Neural crest cell (in vitro differentiated cells): ENCODE results near the gene PLCH1. TPM values are rescaled to one million over a fixed set of nuclear protein-coding genes. Genes with fewer than 3 reads are reported as not detected.
"Not testable (repeated sequence)": the region's sequence is repeated elsewhere in the genome, so short reads cannot be mapped to it uniquely, and the experiment has no call there.

Experiments used
- DNase-seq: peaks from one replicate; pipeline ENCODE4 v3.0.0; 2021; ENCODE audit warnings: low read depth, mixed read lengths, low spot score
- H3K27ac Mint-ChIP-seq: one replicate; pipeline ENCODE4 v1.8.0; 2021; ENCODE audit warnings: mild to moderate bottlenecking, mixed read lengths; ENCODE audit not compliant: unreplicated experiment
- H3K27me3 Mint-ChIP-seq: 2 replicates; pipeline ENCODE4 v1.8.0; 2021; ENCODE audit warnings: low read depth, mild to moderate bottlenecking, mixed read lengths
- H3K36me3 Mint-ChIP-seq: 2 replicates; pipeline ENCODE4 v1.8.0; 2021; ENCODE audit warnings: low read depth, mild to moderate bottlenecking, mixed read lengths
- H3K4me1 Mint-ChIP-seq: 2 replicates; pipeline ENCODE4 v1.8.0; 2021; ENCODE audit warnings: mixed read lengths
- H3K4me3 Mint-ChIP-seq: one replicate; pipeline ENCODE4 v1.8.0; 2021; ENCODE audit warnings: mild to moderate bottlenecking, mixed read lengths
- H3K9me3 Mint-ChIP-seq: 2 replicates; pipeline ENCODE4 v1.8.0; 2021; ENCODE audit warnings: mixed read lengths
- CTCF ChIP-seq: fragments of 200-600 bp; sonication (generic); conservative IDR thresholded peaks from 2 replicates; pipeline ENCODE4 v1.5.0; 2021; ENCODE audit warnings: antibody characterized with exemption, mild to moderate bottlenecking
- total RNA-seq: library from RNA; stranded (reverse); gene quantifications from 2 replicates; pipeline ENCODE4 v1.2.1, GENCODE V29; 2021

Gene PLCH1
- total RNA-seq, 1 donor from 2014 or later, result 22.4 TPM

DNA sequence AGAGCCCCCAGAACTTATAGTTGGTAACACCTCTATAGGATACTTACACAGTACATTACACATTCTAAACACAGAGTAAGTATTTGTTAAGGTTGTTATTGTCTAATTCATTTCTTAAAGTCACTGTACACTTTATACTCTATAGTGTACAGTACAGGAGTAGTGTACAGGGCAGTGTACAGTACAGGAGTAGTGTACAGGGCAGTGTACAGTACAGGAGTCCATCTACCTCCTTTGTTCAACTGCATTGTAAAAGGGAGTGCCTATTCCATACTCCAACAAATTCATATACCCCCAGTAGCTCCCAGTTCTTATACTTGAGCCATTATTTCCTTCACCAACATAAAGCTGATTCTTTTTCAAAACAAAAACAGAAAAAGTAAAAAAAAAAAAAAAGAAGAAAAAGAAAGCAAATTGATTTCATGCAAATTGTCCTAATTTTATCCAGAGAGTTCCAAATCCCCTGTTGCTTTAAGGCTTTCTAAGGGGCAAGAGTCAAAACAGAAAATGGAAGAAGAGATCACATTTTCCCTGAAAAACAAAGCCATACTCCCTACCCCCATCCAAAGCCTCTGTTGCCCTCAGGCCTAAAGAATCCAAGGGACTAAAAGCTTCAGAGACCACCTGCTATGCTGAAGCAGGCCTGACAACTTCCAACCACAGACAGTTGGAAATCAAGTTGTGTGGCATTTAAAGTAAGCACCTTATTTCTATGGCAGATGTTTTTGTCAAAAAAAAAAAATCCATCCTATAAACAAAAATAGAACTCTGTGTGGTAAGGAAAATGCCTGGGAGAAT is 125.6 kb downstream of the PLCH1 start:
- no peaks in the 10 kb centered on the region for H3K27me3 Mint-ChIP-seq
- no peak overlapping the region for H3K4me3 Mint-ChIP-seq
- peaks cover 42% of the 10 kb centered on the region for H3K36me3 Mint-ChIP-seq
- peaks cover 24% of the 10 kb centered on the region for H3K4me1 Mint-ChIP-seq
- no peak for TF ChIP-seq CTCF
- no peak for DNase-seq
- peaks cover 19% of the 10 kb centered on the region for H3K9me3 Mint-ChIP-seq
- no peak overlapping the region for H3K27ac Mint-ChIP-seq

DNA sequence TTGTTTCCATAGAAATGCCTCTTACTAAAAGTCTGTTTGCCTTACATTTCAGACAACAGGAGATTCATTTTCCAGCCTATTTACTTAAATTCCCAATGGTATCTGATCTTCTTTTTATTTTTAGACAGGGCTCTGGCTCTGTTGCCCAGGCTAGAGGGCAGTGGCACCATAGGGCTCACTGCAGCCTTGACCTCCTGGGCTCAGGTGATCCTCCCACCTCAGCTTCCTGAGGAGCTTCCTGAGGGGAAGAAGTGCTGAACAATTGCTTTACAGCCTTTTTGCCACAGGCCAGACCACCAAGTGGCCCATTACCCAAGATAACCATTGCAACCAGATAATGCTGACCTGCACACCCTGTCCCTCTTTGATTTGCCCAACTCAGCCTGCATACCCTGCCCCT is 126.3 kb downstream of the PLCH1 start:
- no peak overlapping the region for H3K4me3 Mint-ChIP-seq
- TF ChIP-seq CTCF, result no peak
- H3K36me3 Mint-ChIP-seq, result peaks cover 50% of the 10 kb centered on the region
- H3K9me3 Mint-ChIP-seq, result peaks cover 25% of the 10 kb centered on the region
- H3K27ac Mint-ChIP-seq, result no peak overlapping the region
- H3K4me1 Mint-ChIP-seq, result peaks cover 24% of the 10 kb centered on the region
- DNase-seq, result no peak
- H3K27me3 Mint-ChIP-seq, result no peaks in the 10 kb centered on the region

GRCh38 chr3:155617346-155617925 is 127.4 kb downstream of the PLCH1 start:
- peaks cover 33% of the 10 kb centered on the region for H3K9me3 Mint-ChIP-seq

GRCh38 chr3:155615141-155615540 is 129.7 kb downstream of the PLCH1 start:
- not testable (repeated sequence) for H3K27me3 Mint-ChIP-seq, H3K4me3 Mint-ChIP-seq, DNase-seq, H3K27ac Mint-ChIP-seq
- Mint-ChIP-seq H3K36me3 (peaks cover 52% of the 10 kb centered on the region), H3K4me1 (peaks cover 12% of the 10 kb centered on the region), H3K9me3 (peaks cover 40% of the 10 kb centered on the region)

More at GRCh38 chr3:155617346-155617925, 127.4 kb downstream of the PLCH1 start:
- no peak for DNase-seq
- Mint-ChIP-seq H3K27ac (no peak overlapping the region), H3K4me1 (peaks cover 18% of the 10 kb centered on the region), H3K36me3 (peaks cover 50% of the 10 kb centered on the region), H3K27me3 (no peaks in the 10 kb centered on the region), H3K4me3 (no peak overlapping the region)
- no peak for TF ChIP-seq CTCF

DNA sequence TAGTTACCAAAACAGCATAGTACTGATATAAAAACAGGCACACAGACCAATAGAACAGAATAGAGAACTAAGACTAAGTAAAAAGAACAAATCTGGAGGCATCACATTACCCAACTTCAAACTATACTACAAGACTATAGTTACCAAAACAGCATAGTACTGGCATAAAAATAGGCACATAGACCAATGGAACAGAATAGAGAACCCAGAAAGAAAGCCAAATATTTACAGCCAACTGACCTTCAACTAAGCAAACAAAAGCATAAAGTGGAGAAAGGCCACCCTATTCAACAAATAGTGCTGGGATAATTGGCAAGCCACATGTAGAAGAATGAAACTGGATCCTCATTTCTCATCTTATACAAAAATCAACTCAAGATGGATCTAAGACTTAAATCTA is 130.5 kb downstream of the PLCH1 start:
- not testable (repeated sequence) for DNase-seq, H3K27me3 Mint-ChIP-seq, H3K27ac Mint-ChIP-seq, H3K4me3 Mint-ChIP-seq, H3K4me1 Mint-ChIP-seq
- peaks cover 40% of the 10 kb centered on the region for H3K9me3 Mint-ChIP-seq
- peaks cover 56% of the 10 kb centered on the region for H3K36me3 Mint-ChIP-seq

DNA sequence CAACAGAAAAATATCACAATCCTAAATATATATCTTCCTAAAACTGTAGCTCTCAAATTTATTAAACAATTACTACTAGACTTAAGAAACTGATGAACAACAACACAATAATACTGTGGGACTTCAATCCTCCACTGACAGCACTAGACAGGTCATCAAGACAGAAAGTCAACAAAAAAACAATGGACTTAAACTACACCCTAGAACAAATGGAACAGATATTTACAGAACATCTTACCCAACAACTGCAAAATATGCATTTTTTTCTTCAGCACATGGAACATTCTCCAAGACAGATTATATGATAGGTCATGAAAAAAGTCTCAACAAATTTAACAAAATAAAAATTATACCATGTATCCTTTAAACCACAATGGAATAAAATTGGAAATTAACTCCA is 133.4 kb downstream of the PLCH1 start:
- Mint-ChIP-seq H3K27me3 (no peaks in the 10 kb centered on the region), H3K36me3 (peaks cover 52% of the 10 kb centered on the region), H3K27ac (no peak overlapping the region), H3K4me1 (peaks cover 22% of the 10 kb centered on the region), H3K4me3 (no peak overlapping the region), H3K9me3 (peaks cover 42% of the 10 kb centered on the region)
- no peak for TF ChIP-seq CTCF
- no peak for DNase-seq
